ENCODE results near the gene RANGAP1.

RANGAP1 gene

DNA sequence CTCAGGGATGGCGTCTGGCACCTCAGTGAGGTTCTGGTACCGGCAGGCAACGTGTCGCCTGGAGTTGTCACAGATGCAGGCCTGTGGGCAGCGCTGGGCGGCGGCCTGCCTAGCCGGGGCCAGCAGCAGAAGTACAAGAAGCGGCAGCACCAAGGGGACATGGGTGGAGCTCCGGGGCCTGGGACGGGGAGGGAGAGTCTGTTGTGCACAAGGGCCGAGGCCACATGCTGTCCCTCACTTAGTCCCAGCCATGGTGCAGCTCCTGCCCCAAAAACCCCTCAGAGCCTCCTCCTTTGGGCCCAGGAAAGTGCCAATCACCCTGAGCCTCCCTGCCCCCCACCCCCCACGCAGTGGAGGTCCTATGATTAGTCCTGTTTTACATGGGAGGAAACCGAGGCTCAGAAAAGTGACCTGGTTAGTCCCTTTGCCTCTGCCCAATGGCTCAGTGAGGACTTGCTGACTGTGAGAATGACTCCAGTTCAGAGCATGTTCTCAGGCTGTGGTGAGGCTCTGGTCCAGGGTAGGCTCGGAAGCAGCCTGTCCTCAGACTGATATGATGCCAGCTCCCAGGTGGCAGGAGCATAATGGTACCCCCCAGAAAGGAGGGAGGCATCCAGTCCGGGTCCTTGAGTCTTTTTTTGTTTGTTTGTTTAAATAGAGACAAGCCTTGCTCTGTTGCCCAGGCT is 46.4 kb downstream of the RANGAP1 start:
- FAIRE-seq (no peak), DNase-seq (ENCODE audit: extremely low spot score, insufficient read length, low read depth) (no peak)

DNA sequence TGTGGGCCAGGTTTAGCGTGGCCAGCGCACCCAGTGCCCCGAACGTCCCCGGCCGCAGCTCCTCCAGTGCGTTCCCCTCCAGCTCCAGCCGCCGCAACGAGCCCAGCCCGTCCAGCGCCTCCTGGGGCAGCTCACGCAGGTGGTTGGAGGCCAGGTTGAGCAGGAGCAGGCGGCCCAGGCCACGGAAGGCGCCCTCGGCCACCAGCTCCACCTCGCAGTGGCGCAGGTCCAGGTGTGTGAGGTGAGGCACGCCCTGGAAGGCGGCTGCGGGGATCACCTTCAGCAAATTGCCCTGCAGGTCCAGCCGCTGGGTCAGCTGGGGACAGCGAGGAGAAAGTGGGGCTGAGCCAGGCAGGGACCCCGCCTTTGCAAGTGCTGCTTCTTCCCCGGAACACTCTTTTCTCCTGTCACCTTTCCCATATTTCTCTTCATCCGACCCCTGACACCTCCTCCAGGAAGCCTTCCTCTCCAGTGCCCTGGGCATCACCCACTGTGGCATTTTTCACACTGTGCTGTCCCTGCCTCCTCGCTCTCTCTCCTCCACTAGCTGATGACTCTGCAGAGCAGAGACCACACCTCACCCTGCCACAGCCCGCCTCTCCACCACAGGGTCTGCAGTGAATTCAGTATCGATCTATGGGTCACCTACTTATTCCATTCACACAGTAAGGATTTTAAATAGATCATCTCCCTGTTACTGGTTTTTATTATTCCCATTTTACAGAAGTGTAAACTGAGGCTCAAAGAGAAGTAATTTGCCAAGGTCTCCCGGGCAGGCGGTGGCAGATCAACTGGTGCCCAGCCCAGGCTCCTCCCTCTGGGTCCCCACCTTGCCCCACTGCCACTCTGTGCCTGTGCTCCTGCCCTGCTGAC is 47.2 kb downstream of the RANGAP1 start:
- FAIRE-seq (no peak), DNase-seq (ENCODE audit: extremely low spot score, insufficient read length, low read depth) (no peak)

GRCh38 chr22:41237707-41238569 is 48.0 kb downstream of the RANGAP1 start:
- FAIRE-seq (peak; percentile 73), DNase-seq (ENCODE audit: extremely low spot score, insufficient read length, low read depth) (peak; percentile 78)

DNA sequence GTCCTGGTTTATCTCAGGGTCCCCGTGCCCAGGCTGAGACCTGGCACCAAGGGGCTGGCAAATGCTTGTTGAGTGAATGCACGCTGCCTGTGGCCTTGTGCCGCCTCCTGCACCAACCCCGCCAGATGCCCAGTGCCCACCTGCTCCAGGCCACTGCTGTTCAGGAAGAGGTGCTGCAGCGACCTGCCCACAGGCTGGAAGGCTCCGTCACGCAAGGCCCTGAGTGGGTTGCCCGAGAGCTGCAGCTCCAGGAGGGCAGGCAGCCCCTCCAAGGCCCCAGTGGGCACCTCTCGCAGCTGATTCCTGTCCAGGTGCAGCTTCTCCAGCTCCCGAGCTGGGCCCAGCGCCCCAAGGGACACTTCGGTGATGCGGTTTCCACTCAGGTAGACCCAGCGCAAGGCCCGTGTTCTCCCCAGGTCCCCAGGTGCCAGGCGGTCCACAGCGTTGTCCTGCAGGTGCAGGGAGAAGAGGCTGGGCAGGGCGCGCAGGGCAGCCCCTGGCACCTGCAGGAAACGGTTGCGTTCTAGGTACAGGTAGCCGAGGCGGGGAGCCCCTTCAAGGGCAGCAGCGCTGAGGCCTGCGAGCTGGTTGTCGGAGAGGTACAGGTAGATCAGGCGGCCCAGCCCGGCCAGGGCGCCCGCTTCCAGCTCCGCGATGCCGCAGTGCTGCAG is 48.8 kb downstream of the RANGAP1 start:
- FAIRE-seq: no peak
- DNase-seq (ENCODE audit: extremely low spot score, insufficient read length, low read depth): no peak

- DNase-seq (ENCODE audit: extremely low spot score, insufficient read length, low read depth) (no peak), FAIRE-seq (no peak)
Observed at GRCh38 chr22:41234815-41235695, 50.9 kb downstream of the RANGAP1 start.

- FAIRE-seq (no peak), DNase-seq (ENCODE audit: extremely low spot score, insufficient read length, low read depth) (no peak)
Observed at GRCh38 chr22:41231369-41231768, 54.6 kb downstream of the RANGAP1 start.

DNA sequence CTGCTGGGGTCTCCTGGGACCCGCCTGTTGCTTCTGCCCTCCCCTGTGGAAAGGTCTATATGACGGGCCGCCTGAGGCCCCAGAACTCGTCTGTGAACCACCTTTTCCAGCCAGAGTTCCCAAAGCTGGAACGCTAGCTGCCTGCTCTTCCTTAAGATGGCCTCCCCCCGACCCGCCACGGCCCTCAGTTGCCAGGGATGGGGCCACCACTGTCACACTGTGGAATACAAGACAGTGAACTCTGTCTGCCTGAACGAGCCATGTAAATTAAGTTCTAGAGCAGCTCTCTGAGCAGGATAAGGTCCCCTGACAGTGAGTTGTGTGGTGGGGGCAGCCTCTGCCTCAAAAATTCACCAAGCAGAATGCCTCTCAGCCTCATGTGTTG is 55.6 kb downstream of the RANGAP1 start:
- DNase-seq (ENCODE audit: extremely low spot score, insufficient read length, low read depth): no peak
- FAIRE-seq: no peak

DNA sequence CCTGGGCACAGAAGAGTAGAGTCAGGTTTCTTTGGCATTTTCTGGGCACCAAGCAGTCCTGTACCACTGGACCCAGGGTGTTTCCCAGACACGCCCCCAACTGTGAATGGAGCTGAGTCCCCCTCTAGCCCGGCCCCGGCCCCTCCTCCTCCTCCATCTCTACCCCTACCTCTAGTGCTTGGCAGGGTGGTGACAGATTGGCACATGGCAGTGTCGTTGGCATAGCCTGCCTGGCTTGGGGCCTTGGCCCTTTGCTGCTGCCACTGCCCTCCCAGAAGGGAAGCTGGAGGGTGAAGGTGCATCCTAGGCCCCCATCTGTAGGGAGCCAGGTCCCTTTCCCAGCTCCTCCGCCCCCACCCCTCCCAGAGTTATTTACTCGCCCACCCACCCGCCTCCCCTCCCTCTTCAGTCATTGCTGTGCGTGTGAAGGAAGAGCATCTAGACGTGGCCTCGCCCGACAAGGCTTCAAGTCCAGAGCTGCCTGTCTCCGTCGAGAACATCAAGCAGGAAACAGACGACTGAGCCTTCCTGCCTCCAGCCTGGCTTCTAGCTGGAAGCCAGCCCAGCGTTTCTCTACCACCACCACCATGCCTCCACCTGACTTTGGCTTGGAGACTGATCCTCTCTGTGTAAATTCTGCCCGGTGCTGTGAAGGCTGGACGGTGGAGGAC is 56.1 kb downstream of the RANGAP1 start:
- DNase-seq (ENCODE audit: extremely low spot score, insufficient read length, low read depth) (no peak), FAIRE-seq (no peak)

- FAIRE-seq: no peak
- no peak for DNase-seq (ENCODE audit: extremely low spot score, insufficient read length, low read depth)
Observed at GRCh38 chr22:41229215-41229614, 56.8 kb downstream of the RANGAP1 start.

DNA sequence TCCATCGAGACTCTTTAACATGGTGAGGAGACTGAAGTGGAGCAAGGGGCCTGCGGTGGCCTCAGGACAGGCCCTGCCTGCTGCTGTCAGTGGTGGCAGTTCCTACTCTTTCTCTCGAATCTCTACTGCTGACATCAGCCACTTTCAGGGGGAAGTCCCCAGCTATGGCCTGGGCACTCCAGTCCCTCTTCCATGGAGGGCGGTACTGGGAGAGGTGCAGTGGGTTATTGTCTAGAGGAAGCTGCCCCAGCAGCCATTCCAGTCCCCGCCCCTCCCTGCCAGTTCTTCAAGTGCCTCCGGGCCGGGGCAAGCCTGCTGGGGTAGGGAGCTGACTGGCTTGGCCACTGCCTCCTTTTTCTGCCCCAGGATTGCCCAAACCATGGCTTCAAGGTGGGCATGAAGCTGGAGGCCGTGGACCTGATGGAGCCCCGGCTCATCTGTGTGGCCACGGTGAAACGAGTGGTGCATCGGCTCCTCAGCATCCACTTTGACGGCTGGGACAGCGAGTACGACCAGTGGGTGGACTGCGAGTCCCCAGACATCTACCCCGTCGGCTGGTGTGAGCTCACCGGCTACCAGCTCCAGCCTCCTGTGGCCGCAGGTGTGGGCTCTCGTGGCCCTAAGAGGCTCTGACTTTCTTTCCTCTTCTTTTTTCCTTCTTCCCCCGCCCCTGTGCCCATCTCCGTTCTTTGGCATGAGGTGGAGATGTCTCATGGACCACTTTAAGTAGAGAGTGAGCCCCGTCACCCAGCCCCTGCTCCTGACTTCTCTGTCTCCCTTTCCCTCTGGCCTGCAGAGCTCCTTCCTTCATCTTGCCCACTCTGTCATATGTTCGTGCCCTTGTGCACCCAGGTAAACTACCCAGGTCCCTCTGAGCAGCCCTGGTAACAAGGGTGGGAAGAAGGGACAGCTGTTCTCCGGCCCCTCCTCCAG is 59.0 kb downstream of the RANGAP1 start:
- FAIRE-seq (no peak), DNase-seq (ENCODE audit: extremely low spot score, insufficient read length, low read depth) (no peak)

GRCh38 chr22:41223535-41223934 is 62.5 kb downstream of the RANGAP1 start:
- no peak for FAIRE-seq

DNA sequence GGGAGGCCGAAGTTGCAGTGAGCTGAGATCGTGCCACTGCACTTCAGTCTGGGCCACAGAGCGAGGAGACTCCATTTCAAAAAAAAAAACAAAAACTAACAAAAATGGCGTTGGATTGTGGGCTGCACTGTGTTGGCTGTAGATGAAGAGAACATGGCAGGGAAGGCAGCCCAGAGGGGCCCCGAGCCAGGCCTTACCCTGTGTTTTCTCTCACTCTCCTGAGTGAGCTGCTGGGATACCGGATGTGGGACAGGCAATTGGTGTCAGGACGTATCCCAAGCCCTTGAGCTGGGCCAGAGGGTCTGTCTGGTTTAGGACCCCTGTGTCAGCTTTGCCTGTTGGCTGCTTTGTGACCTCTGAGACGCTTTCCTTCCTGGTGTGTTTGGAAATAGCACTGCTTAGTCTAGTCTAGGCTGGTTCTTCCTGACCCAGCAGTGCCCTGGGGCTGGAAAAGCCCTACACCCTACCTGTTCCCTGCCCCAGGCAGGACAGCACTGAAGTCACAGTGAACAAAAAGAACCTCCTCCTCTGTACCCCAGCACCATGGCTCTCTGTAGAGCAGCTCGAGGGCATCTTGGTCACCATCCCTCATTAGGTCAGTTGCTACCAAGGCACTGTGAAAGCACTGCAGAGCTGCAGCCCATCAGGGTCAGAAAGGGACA is 63.0 kb downstream of the RANGAP1 start:
- DNase-seq (ENCODE audit: extremely low spot score, insufficient read length, low read depth): no peak
- no peak for FAIRE-seq

More at GRCh38 chr22:41223535-41223934, 62.5 kb downstream of the RANGAP1 start:
- no peak for DNase-seq (ENCODE audit: extremely low spot score, insufficient read length, low read depth)

- FAIRE-seq (peak; percentile 87), DNase-seq (ENCODE audit: extremely low spot score, insufficient read length, low read depth) (no peak)
Observed at GRCh38 chr22:41217553-41218157, 68.3 kb downstream of the RANGAP1 start.

- DNase-seq (ENCODE audit: extremely low spot score, insufficient read length, low read depth) (no peak), FAIRE-seq (no peak)
Observed at GRCh38 chr22:41216984-41217383, 69.0 kb downstream of the RANGAP1 start.

GRCh38 chr22:41215926-41216325 is 70.1 kb downstream of the RANGAP1 start:
- no peak for DNase-seq (ENCODE audit: extremely low spot score, insufficient read length, low read depth)
- FAIRE-seq: no peak

DNA sequence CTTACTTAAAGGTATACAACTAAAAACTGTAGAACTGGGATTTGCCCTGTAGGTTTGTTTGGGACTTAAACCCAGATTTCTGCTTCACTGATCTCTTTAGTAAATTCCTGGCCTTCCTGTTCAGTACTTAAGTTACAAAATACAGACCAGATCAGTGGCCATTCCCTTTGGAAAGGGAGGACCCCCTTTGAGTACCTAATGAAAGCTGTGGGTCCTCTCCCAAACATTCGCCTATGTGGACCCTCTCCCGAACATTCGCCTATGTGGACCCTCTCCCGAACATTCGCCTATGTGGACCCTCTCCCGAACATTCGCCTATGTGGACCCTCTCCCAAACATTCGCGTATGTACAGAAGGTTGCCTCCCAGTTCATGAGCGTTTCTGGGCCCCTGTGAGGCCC is 70.6 kb downstream of the RANGAP1 start:
- no peak for DNase-seq (ENCODE audit: extremely low spot score, insufficient read length, low read depth)
- no peak for FAIRE-seq

GRCh38 chr22:41206719-41207118 is 79.3 kb downstream of the RANGAP1 start:
- DNase-seq (ENCODE audit: extremely low spot score, insufficient read length, low read depth) (no peak), FAIRE-seq (peak; percentile 41)

All from GM18507 (cell line).